ENCODE results near the gene BUB3. TPM values are rescaled to one million over a fixed set of nuclear protein-coding genes. Genes with fewer than 3 reads are reported as not detected.
A peak's percentile ranks its signal among the peaks of the same experiment; 100 is the strongest.

The BUB3 gene
- total and polyA plus RNA-seq, 2 of the 13 experiments (the other 11 are each of a cell fraction or from before 2014, with no cell fraction given): 174 to 188 TPM

- no peak for TF ChIP-seq ZBTB33 (CRISPR knock-in tag; IDR thresholded peaks at IDR 0.05)
- 0 out of 2 replicates have a peak, but pooled peaks have one; percentile 26 for TF ChIP-seq ZNF777 (CRISPR knock-in tag; IDR thresholded peaks at IDR 0.05)
- no peak for TF ChIP-seq CCAR2 (optimal IDR thresholded peaks at IDR 0.05; ENCODE audit: low read depth, low read length)
- TF ChIP-seq CTCF (CRISPR knock-in tag; IDR thresholded peaks at IDR 0.05): peak; percentile 24; the same call in 1 of the 2 replicates
- TF ChIP-seq ZFP90 (CRISPR knock-in tag; IDR thresholded peaks at IDR 0.05; ENCODE audit: borderline replicate concordance): no peak
- peak; percentile 53; the same call in 1 of the 2 replicates for TF ChIP-seq NFYB (CRISPR knock-in tag; IDR thresholded peaks at IDR 0.05)
- no peak for TF ChIP-seq ZFY (CRISPR knock-in tag; IDR thresholded peaks at IDR 0.05)
- TF ChIP-seq MXI1 (IDR thresholded peaks at IDR 0.05; ENCODE audit: borderline replicate concordance, low read depth, low read length): peak; percentile 44; the same call in 1 of the 3 replicates
- no peak for TF ChIP-seq ZSCAN22 (CRISPR knock-in tag; IDR thresholded peaks at IDR 0.05)
- no peak for TF ChIP-seq NFE2L1 (CRISPR knock-in tag; IDR thresholded peaks at IDR 0.05; ENCODE audit: borderline replicate concordance)
- TF ChIP-seq ATF5 (CRISPR knock-in tag; IDR thresholded peaks at IDR 0.05; ENCODE audit: low read depth): no peak
- peak; percentile 18; the same call in 1 of the 2 replicates for TF ChIP-seq NR2C2 (CRISPR knock-in tag; IDR thresholded peaks at IDR 0.05; ENCODE audit: borderline replicate concordance)
- no peak for TF ChIP-seq ZNF274 (CRISPR knock-in tag; IDR thresholded peaks at IDR 0.05)
- peak; percentile 85 for TF ChIP-seq E2F5 (CRISPR knock-in tag; conservative IDR thresholded peaks at IDR 0.05)
- peak; percentile 13; the same call in 1 of the 2 replicates for TF ChIP-seq UBTF (CRISPR knock-in tag; IDR thresholded peaks at IDR 0.05)
- TF ChIP-seq ZNF724P (CRISPR knock-in tag; IDR thresholded peaks at IDR 0.05; ENCODE audit: borderline replicate concordance): peak; percentile 66; the same call in 1 of the 2 replicates
- peak; percentile 70 for TF ChIP-seq MAX (IDR thresholded peaks at IDR 0.05)
- TF ChIP-seq ZNF616 (CRISPR knock-in tag; IDR thresholded peaks at IDR 0.05; ENCODE audit: low read depth): no peak
- TF ChIP-seq ZNF772 (CRISPR knock-in tag; IDR thresholded peaks at IDR 0.05): no peak
Measured at GRCh38 chr10:123147635-123148413, 6.4 kb upstream of the BUB3 start, which contains the start of gene HMX2 (continued).

Measured in HepG2 (cell line).